NCI-H1417 (cell line): ENCODE results near the gene ITPKB.
"Not testable (repeated sequence)": the region's sequence is repeated elsewhere in the genome, so short reads cannot be mapped to it uniquely, and the experiment has no call there.

Source experiments
- DNase-seq, 3 experiments: peaks; one replicate each; lab custom pipeline; 2025; lab: John Stamatoyannopoulos, UW

ITPKB gene

GRCh38 chr1:226738995-226739695 is at the start of gene ITPKB:
ITPKB (minus strand) TSS chr1:226739282; CDS start chr1:226737458, 1,824 bp downstream.
- DNase-seq: peak in 2 of 3 experiments; percentile 59 to 66

- no peak for DNase-seq
Measured at GRCh38 chr1:226787638-226788037, 48.6 kb upstream of the ITPKB start.

GRCh38 chr1:226787071-226787470 is 48.0 kb upstream of the ITPKB start:
- DNase-seq: no peak

DNA sequence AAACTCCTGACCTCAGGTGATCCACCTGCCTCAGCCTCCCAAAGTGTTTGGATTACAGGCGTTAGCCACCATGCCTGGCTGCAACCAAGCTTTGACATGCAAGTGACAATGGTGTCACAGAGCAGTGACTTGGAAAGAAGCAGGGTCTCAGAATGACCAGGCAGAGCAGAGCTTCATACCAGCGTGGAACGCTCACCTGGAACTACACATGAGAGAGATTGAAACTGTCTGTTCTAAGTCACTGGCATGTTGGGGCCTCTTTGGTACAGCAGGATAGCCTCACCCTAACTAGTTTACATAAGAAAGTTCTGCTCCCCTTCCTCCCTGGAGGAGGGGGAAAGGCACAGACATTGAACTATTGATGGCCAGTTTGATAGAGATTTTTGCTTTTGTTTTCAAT is 47.5 kb upstream of the ITPKB start:
- no peak for DNase-seq

DNA sequence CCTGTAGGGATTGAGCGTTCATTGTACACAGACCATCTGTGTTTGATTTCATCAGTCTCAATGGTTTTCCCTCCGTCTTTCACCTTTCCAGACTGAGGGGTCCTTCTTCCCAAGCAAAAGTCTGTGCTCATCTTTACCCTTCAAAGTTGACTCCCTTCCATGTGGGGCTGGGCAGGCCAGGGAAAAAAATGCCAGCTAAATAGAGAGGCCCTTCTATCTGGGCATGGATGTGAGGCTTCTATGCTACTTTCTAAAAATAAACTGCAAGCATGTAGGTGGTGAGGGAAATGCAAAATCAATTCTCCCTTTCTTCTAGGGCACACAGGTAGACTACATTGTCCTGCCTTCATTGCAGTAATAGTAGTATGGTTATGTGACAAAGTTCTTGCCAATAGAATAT is 46.7 kb upstream of the ITPKB start:
- DNase-seq: no peak

DNA sequence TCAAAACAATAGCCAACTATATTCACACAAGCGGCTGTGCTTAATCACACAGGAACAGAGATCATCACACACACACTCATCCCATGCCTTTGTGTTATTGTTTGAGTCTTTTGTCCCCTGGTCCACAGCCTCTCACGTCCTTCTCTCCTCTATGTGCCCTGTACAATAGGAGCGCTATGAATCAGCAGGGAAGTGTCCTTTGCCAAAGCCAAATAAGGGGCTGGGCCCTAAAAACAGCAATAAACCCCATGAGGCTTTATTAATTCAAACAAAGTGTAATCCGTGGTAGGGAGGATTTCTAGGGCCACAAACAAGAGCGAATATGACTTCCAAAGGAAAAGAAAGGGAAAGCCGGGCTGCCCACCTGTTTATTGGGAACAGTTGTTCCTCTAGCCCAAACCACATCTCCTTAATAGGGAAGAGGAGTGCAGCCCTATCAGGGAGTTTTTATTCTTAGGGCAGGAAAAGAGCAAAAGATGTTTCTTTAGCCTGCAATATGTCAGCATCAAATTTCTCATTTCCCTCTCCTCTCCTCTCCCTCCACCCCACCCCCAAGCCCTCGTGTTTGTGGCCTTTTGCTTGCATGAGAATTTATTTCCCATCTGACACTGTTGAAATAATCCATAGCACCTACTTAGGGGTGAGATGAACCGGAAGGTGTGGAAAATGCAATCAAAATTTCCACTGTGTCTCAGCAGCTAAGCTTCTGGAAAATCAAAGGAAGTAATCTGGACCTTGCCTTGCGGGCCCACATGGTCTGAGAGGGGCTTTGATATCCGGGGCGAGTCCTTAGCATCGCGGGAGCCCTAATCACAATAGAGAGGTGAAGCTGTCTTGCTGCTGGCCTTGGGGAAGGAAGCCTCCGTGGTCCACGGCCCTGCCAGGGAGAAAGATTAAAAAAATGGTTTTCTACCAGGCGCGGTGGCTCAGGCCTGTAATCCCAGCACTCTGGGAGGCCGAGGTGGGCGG is 45.3 kb upstream of the ITPKB start:
- DNase-seq: peak in 2 of 3 experiments; percentile 23 to 64

GRCh38 chr1:226782845-226783601 is 43.9 kb upstream of the ITPKB start:
- DNase-seq: no peak

DNA sequence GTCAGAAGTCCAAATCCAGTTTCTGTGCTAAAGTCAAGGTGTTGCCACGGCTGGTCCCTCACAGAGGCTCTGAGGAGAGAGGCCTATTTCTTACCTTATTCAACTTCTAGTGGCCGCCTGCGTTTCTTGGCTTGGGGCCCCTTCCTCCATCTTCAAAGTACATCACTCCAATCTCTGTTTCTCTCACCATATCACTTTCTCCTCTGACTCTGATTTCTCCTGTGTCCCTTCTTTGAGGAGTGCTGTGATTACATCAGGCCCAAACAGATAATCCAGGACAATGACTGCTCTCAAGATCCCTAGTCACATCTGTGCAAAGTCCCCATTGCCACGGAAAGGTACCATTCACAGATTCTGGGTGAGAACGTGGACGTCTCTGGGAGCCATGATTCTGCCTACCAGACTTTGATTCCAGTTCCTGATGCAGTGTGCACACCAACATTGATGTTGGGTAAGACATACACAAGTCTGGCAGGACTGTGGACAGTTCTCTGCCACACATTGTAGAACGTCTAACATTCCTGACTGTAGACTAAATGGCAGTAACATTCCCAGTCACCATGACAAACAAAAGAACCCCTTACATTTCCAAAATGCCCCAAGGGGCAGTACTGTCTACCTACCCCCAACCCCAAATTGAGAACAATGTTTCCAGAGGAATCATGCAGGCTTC is 43.0 kb upstream of the ITPKB start:
- DNase-seq: no peak

DNA sequence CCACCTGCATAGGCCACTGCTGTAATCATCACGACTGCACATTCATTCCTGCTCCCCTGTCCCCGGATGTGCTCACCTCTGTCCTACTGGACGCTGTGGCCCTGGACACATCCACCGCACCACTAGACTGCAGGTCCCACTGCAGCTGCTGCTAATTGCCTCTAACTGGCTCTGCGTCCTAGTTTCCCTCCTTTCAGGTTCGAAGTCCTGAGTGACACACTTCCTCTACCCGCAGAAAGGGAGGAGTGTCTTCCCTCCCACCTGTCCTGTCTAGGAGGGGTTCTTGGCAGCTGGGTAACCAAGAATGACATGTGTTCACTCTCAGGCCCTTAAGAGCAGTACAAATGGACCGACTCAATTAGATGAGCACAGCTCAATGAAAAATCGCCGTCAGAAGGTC is 40.5 kb upstream of the ITPKB start:
- peak in 2 of 3 experiments; percentile 58 to 64 for DNase-seq

GRCh38 chr1:226778657-226779058 is 39.6 kb upstream of the ITPKB start:
- DNase-seq: no peak

DNA sequence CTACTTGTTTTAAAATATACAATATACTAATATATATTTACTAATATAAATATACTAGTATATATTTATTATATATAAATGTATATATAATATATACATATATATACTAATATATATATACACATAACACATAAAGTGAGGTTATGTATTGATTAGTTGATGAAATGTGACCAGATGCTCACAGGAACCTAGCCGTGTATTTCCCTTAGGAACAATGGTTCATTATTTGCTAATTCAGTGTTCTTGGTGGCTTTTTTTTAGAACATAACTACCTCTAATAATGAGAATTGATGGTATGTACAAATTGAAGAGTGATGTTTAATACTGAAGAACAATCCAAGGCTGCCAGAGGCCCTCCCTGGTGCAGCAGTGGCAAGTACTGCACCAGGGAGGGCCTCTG is 37.9 kb upstream of the ITPKB start:
- DNase-seq: no peak

DNA sequence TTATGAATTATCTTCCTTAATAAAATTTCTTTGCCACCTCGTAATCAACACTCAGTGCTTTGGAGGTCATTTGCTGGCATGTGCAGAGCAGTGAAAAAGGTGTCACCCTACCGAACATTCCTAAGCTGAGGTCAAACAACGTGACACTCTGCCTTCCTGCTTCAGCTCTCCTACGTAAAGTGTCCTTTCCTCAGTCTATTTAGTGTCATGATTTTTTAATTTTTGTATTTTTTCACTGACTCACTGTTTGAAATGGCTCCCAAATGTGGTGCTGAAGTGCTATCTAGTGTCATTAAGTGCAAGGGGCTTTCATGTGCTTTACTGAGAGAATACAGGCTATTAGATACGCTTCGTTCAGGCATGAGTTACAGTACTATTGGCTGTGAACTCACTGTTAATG is 37.0 kb upstream of the ITPKB start:
- DNase-seq: no peak

GRCh38 chr1:226772446-226773139 is 33.5 kb upstream of the ITPKB start:
- DNase-seq: no peak

- DNase-seq: not testable (repeated sequence)
Measured at GRCh38 chr1:226767170-226767569, 28.1 kb upstream of the ITPKB start.

DNA sequence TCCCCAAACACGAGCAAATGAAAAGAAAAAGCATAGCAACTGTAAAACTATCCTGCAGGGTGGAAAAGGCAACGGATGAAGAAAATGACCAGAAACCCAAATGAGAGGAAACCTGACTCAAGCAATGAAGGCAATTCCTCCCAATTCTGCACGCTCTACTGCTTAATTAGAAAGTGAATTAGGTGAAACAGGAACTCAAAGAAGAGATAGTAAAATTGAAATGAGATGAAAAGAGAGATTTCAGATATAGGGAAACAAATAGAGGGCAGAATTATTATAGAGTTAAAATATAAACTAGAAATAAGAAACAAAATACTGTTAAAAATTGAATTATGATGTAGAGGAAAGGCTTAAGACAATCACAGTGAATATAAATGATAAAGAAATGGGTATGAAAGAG is 27.5 kb upstream of the ITPKB start:
- no peak for DNase-seq

- DNase-seq: no peak
Measured at GRCh38 chr1:226764533-226764932, 25.5 kb upstream of the ITPKB start.

DNA sequence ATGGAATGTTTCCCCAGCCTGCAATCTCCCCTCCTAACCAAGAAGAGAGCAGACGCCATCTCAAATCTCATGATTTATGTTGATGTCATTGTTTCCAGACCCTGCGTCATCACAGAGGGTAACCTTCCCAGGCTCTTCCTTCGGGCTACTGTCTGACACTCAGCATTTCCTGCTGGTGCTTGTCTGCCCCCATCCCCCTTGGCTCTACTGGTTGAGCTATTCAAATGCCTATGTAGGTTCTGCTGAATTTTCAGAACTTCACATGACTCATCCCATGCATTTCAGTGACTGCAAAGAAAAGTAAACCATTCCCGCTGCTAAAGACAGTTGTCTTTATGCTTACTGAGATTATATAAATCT is 24.8 kb upstream of the ITPKB start:
- peak in 1 of 3 experiments; percentile 12 for DNase-seq

- no peak for DNase-seq
Measured at GRCh38 chr1:226762988-226763904, 24.2 kb upstream of the ITPKB start.

GRCh38 chr1:226762055-226762454 is 23.0 kb upstream of the ITPKB start:
- no peak for DNase-seq

DNA sequence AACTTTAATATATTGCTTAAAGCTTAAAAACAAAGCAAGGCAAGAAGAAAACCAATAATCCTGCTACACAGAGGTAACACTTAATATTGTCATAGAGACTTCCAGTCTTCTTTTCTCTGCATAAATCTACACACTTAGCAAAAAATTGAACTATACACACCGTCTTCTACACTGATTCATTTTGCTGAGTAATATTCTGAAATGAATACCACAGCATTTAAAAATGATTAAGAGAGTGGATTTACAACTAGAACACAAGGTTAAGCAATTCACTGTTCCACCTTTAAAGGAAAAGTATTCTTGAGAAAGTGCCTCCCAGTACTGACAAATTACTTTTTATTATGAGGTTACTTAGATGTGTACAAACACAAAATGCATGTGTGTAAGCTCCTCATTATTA is 22.2 kb upstream of the ITPKB start:
- no peak for DNase-seq
